ENCODE data around the gene DCAF10.
"Not testable (repeated sequence)": the region's sequence is repeated elsewhere in the genome, so short reads cannot be mapped to it uniquely, and the experiment has no call there.

Gene DCAF10

DNA sequence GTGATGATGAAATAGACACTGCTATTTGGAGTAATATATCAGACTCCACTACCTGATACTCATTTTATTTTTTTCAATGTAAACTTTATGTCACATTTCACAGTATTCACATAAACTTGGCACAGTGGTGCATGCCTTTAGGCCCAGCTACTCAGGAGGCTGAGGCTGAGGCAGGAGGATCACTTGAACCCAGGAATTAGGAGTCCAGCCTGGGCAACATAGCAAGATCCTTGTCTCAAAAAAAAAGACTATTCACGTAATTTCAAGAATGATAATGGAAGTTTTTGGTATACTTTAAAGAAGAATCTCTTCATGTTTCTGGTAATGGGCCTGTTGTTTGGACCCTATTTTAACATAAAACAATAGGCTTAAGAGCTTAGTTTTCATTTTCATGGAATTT, 56.0 kb downstream of the DCAF10 start:
- no peak for FAIRE-seq

DNA sequence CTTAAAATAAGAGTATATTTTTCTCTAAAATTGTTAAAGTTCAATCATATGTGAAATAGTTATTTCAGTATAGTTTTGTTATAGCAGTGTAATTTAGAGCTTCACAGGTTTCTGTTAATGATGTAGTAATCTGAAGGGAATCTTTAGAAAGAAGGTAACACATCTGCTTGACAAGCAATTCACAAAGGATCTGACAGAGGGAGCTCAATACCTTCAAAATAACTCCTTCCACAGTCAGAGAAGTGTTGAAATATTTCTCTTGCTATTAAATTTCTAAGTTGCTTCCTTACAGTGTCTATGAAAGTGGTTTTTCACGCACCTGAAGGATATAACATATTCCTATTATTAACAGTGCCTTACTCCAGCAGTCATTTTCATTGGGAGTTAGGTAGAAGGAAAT, 58.4 kb downstream of the DCAF10 start:
- no peak for DNase-seq (ENCODE audit: insufficient read length, low spot score)

More for the DNA sequence above, 56.0 kb downstream of the DCAF10 start:
- DNase-seq (ENCODE audit: insufficient read length, low spot score): no peak

DNA sequence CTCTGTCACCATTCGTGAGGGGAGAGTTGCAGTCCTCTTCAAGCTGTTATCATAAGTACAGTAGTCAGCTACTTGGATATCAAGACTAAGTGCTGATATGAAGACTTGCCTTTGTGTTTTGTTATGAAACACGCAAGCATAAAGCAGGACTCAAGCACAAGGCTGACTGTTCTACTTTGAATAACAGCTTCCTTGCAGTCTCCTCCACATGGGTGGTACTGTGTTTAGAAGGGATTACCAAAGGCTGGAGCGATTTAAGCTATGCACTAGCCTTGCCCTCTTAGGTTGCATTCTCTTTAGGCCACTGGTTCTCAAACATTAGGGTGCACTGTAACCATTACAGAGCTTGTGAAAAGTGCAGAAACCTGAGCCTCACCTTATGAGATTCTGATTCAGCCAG, 61.9 kb downstream of the DCAF10 start:
- DNase-seq (ENCODE audit: insufficient read length, low spot score) (no peak), FAIRE-seq (no peak)

More for the DNA sequence above, 58.4 kb downstream of the DCAF10 start:
- no peak for FAIRE-seq

DNA sequence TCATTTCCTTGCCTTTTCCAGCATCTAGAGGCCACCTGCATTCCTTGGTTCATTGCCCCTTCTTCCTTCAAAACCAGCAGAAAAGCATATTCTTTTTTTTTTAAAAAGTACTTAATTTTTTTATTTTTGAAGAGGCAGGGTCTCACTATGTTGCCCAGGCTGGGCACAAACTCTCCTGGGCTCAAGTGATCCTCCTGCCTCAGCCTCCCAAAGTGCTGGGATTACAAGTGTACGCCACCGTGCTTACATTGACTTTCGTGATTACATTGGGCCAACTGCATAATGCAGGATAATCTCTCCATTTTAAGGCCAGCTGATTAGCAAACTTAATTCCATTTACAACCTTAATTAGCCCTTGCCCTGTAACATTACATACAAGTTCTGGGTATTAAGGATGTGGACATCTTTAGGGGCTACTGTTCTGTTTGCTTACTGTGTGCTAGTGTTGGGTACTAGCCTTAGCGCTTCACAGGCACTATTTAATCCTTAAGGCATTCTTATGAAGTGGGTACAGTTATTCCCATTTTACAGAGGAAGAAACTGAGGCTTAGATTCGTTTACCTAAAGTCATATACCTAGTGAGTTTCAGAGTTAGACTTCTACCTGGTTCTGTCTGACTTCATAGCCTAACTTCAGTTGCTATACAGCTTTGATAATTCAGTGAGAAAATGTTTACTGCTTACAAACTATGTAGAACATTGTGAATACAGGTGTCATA, 69.6 kb downstream of the DCAF10 start:
- no peak for FAIRE-seq
- no peak for DNase-seq (ENCODE audit: insufficient read length, low spot score)

DNA sequence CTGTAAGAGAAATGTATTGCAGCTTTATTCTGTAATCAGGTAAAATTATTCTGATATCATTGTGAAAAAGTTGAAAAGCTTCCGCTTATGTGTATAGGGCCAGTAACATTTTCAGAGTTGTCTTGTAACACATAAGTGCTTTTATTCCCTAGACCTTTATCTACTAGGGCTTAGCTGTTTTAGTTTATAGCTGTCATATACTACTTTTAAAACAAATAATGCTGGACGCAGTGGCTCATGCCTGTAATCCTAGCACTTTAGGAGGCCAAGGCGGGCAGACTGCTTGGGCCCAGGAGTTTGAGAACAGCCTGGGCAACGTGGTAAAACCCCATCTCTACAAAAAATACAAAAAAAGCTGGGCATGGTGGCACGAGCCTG, 70.2 kb downstream of the DCAF10 start:
- no peak for FAIRE-seq

DNA sequence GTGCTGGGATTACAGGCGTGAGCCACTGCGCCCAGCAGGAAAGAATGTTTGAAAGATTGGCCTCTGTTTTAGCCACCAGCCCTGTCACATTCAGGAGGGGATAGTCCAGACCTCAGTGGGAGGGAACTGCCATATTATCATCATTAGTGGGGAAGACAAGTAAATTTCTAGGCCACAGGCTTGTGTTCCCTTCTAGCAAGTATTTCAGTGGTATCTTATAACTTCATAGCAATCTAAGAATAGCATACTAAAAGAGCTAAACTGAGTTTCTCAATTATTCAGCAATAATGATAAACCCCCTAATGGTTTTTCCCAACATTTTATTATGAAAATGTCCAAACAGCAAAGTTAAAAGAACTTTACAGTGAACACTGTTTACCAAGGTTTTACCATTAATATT, 73.4 kb downstream of the DCAF10 start:
- DNase-seq (ENCODE audit: insufficient read length, low spot score): no peak
- no peak for FAIRE-seq

More for the DNA sequence above, 70.2 kb downstream of the DCAF10 start:
- DNase-seq (ENCODE audit: insufficient read length, low spot score): no peak

DNA sequence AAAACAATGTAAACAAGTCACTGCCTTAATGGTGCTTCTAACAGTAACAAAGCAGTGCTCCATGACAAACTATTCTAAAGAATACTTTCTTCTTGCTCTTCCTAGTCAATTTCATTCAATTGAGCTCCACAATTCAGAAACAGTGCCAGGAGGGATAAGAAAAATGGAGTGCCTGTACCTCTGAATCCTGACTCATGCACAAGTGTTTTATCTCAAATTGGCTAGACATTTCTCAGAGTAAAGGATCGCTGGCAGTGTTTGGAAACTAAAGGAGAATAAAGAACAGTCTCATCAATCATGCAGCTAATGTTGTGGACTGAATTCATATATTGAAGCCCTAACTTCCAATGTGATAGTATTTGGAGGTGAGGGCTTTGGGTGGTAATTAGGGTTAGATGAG, 75.8 kb downstream of the DCAF10 start:
- DNase-seq (ENCODE audit: insufficient read length, low spot score) (no peak), FAIRE-seq (no peak)

DNA sequence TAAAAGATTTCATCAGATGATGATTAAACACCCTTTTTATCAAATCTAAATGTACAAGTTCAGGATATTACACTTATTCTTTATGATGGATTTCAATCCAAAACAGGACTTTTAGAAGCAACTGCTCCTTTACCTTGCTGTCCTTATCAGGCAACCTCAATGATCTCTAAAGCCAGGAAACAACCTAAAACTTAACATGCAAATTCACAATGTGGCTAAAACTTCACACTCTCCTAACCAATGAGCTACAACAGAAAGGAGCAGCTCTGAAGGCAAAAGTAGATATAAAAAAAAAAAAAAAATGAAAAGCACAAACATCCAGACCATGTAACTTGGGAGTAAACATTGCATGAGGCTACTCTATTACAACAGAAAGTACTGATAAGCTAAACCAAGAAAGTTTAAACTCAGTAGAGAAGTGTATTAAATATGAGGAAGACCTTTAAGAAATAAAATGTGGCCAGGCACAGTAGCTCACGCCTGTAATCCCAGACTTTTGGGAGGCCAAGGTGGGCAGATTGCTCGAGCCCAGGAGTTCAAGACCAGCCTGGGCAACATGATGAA, 80.4 kb downstream of the DCAF10 start:
- no peak for FAIRE-seq
- DNase-seq (ENCODE audit: insufficient read length, low spot score): no peak

DNA sequence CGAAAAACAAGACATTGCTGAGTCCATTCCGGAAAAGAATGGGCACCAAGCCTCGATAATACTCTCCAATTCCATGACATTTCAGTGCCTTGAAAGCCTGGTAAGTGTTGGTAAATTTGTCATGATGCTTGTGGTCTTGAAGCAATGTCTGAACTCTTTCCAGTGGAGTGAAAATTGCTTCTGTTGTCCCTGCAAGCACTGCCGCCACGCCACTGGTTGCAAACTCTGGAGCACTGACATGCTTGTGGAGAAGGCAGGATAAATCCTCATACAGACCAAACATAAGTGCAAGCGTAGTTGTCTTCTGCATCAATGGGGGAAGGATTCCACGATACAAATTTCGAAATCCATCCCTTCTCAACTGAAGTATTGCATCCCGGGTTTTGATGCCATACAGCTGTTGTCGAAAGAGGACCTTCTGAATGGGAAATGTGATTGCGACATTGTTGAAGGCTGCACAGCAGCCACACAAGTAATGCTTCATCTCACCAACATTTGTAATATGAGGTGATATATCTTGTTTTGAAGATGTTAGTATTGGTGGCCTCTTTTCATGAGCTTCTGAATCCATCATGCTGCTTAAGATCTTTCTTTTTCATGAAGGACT, 87.5 kb downstream of the DCAF10 start:
- not testable (repeated sequence) for DNase-seq (ENCODE audit: insufficient read length, low spot score); FAIRE-seq

DNA sequence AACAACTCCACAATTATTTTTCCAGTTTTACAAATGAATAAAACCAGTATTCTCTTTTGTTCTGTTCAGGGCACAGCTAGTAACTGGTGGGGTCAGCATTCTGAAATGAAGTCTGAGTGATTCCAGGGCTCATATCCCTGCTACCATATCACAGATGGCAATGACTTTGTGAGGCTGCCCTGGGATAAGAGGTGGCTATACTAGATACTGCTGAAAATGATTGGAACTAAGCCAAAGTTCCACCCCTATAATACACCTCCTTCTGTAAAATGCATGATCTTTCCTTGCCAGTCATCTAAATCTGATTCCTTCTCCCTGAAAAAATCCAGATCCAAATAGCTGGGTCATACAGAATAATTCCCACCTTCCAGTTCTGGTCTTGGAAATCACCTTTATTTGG, 88.9 kb downstream of the DCAF10 start:
- FAIRE-seq (no peak), DNase-seq (ENCODE audit: insufficient read length, low spot score) (no peak)

DNA sequence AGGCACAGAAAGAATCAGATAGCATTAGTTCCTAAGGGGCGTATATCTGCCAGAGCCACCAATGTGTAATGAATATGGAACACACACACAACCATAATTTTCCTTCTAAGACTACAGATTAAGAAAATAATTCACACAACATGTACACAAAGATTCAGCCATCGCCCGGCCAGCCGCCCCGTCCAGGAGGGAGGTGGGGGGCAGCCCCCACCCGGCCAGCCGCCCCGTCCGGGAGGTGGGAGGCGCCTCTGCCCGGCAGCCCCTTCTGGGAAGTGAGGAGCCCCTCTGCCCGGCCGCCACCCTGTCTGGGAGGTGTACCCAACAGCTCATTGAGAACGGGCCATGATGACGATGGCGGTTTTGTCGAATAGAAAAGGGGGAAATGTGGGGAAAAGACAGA, 90.4 kb downstream of the DCAF10 start:
- not testable (repeated sequence) for FAIRE-seq; DNase-seq (ENCODE audit: insufficient read length, low spot score)

DNA sequence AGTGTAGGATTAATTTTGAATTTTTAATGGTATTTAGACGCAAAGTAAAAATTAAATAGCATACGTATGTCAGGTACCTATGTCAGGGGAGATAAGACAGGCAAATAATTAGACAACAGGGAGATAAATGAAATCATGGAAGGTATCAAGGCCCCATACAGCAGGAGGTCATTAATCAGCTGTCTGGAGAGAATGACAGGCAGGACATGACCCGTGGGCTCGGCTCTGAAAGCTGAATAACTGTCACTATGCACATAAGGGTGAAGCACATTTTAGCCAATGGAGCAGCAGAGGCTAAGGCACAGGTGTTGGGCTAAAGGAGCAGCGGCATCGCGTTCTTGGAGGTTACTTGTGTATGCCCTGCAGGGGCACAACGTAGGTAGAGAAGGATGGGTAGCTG, 91.5 kb downstream of the DCAF10 start:
- DNase-seq (ENCODE audit: insufficient read length, low spot score) (no peak), FAIRE-seq (no peak)

DNA sequence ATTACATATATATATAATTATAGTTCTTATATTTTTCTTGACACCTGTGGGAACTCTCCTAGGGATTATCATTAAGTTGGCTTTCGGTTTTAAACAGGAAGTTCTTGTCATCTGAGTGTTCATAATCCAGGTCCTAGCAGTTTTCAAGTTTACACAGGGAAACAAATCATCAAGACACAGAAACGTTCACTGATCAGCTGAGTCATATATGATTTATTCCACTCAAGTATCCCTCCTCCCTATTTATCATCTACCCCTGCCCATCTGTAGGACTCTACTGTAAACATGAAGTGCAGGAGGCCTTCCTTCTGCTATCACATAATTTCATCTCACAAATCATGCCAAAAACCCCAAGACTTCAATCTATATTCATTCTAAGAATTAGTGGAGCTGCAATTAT, 97.1 kb downstream of the DCAF10 start:
- DNase-seq (ENCODE audit: insufficient read length, low spot score) (no peak), FAIRE-seq (no peak)

DNA sequence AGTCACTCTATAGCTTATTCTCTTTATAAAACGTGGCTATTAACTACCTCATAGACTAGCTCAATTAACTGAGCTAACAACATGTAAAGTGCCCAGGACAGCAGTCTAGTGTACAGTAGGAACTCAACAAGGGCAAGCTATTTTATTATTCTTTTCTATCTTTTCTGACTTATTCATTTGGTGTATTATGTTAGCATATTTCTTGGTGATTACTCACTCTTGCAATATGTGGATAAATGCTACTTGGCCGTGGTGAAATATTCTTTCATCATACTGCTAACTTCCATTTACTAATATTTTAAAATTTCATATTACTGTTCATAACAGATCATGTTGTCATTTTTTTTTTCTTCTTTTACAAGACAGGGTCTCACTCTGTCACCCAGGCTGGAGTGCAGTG, 98.4 kb downstream of the DCAF10 start:
- DNase-seq (ENCODE audit: insufficient read length, low spot score) (no peak), FAIRE-seq (no peak)

DNA sequence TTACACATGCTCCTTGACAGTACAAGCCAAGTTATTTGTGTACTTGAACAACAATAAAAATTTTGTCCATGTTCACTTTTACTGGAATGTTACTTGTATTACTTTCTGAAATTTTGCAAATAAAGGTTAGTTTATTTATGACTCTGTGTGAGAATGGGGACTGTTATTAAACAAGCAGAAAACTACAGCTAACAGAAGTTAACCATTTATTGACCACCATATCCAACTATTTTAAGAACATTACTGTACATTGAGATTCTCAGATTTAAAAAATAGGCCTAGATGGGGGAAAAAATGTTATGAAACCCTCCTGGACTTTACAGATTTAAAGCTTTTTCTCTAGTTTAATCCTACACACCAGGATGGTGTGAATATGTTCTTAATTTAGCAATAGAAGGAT, 101.5 kb downstream of the DCAF10 start:
- DNase-seq (ENCODE audit: insufficient read length, low spot score): no peak
- no peak for FAIRE-seq

DNA sequence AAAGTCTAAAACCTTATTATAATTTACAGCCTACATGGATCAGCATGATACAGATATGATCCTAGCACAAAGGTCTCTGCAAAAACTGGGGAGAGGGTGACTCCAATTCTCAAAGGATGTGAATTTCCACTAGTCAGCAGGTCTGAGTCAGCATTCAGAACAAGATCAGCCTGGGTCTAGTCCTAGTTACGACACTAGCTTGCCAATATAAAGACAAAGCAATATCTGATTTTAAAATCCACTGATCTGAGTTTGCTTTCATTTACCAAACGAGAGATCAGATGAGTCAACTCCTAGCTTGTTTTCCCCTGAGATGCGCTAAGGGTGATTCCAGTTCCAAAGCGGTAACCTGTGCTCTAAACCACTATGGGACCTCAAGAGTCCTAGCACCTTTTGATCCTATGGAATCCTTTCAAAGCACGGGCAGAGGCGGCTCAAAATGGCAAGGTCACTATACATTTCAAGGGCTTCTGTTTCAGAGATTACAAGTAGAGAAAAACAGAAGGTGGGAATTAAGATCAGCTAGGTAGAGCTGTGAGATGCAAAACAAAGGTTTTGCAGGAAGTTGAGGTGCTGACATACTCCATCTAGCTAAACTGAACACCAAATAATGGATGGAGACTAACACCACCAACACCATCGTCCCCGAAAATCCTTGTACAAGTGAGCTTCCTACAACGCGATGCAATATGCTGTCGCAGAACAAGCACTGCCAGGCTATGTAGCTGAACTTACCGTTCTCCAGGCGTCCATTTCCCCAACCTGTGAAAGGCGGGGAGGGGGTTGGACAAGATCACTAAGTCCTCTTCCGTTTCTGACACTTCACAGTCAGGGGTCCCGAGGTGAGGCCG, 102.4 kb downstream of the DCAF10 start:
- DNase-seq (ENCODE audit: insufficient read length, low spot score) (no peak), FAIRE-seq (peak; percentile 20)

DNA sequence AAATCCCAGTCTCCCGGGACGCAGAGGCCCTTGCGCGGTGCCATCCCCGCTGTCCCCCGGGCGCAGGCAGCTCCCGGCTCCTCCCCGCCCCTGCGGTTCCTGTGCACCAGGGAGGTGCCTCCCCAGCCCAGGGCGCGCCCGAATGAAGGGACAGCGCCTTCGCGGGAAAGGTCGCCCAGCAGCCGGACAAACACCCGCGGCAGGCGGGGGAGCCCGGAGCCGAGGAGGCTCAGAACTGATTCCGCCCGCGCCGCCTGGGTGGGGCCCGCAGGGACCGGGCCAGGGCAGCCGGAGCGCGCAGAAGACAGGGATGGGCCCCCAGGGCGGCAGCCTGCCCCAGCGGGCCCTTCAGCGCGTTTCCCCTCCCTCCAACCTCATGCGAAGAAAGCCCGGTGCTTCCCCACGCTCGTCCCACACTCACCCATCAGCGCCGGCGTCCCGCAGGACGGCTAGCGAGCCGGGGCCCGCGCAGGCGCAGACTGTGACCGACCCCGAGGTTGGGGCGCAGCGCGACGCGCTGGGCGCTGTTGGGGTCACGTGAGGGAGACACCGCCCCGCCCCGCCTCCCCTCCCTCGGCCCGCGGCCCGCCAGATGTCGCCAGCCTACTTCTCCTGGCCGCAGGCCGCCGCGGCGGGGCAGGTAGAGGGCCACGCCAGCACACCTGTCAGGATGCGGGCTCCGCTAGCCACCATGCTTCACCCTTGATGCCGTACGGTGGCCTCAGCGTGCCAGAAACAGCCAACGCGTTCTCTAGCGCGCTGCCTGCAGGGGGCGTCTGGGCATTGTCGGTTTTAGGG, 103.2 kb downstream of the DCAF10 start, which contains the start of gene SLC25A51:
Gene SLC25A51, minus strand, starts transcription at position 481 of the 798 bp plus-strand sequence. CDS start 15,577 bp downstream, outside the sequence.
- FAIRE-seq: peak; percentile 95
- DNase-seq (ENCODE audit: insufficient read length, low spot score): peak; percentile 92

DNA sequence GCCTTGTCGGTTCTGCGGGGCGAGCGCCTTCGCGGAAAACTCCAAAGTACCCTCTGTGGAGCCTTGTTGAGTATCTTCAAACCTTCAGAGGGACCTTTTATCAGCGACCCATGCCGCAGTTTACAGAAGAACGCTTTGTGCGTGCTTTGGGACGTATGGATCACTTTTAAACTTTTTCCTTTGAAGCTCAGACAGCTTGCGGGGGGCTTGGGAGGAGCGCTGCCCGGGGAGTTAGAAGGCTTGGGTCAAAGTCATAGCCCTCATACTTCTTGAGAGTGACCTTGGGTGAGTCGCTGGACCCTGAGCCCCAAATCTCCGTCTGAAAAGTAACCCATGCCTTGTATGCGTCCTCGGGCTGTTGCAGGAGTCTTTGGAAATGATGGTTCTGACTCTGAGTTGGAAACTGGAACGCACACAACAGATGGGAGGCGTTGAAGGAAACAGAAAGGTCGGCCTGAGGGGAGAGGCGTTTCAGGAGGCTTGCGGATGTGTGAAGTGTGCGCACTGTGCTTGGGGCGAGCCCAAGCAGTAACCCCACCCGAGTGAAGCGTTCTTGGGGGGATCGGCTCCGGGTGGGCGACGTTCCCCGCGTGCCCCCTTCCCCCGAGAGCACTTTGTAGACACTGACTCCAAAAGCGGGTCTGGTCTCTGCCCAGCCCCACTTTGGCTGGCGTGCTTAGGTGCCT, 104.0 kb downstream of the DCAF10 start:
- DNase-seq (ENCODE audit: insufficient read length, low spot score) (no peak), FAIRE-seq (no peak)

DNA sequence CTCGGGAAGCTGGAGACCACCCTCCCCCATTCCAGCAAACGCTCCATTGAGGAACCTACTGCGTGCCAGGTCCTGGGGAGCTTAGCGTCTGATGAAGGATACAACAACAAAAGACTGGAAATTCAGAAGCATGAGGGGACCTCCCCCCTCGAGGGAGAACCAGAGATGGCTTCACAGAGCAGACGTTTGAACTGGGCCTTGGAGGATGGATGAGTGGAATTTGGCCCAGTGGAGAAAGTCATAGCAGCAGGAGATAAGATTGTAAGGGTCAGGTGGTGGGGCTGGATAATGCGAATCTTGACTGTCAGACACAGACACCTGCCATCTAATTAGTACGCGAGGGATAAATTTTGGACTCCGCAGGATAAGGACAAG, 104.5 kb downstream of the DCAF10 start:
- no peak for FAIRE-seq
- DNase-seq (ENCODE audit: insufficient read length, low spot score): no peak

DNA sequence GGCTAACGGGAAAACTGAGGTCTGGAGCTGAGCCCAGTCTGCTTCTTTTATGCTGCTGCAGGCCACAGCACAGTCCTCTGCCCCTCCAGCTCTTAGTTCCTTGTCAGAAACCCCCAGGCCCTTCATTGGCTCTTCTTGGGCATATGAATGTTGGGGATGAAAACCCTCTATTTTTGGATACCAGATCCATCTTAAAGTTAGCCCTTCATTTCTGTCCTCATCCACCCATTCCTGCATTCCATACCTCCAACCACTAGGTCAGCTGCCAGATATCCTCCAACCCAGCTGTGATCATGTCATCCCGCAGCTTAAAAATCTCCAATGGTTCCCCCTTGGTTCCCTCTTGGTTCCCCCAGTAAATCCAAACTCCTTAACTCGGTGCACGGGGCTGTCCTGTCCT, 105.2 kb downstream of the DCAF10 start:
- FAIRE-seq (no peak), DNase-seq (ENCODE audit: insufficient read length, low spot score) (no peak)

All from HTR-8/SVneo (cell line).